WTC11 (cell line): Measurements from ENCODE around the gene RHOT2. TPM values are rescaled to one million over a fixed set of nuclear protein-coding genes. Genes with fewer than 3 reads are reported as not detected.

ENCODE experiments used
- ATAC-seq: fragments of 200-7000 bp; cut with Tn5 transposase; 2 replicates; pipeline ENCODE4 v1.10.0; 2021; ENCODE audit warnings: mild to moderate bottlenecking, moderate library complexity
- CTCF ChIA-PET: fragments of 300-600 bp; sonication (Branson Sonifier 250); formaldehyde crosslinking; loops from one replicate; lab custom pipeline; 2021; ENCODE audit warnings: antibody characterized with exemption; lab: Charles Lee
- POLR2A ChIA-PET: fragments of 350-600 bp; sonication (Branson Sonifier 250); formaldehyde crosslinking; loops from one replicate; lab custom pipeline; 2021; ENCODE audit warnings: antibody characterized with exemption; lab: Charles Lee
- DNase-seq: peaks from one replicate; pipeline ENCODE4 v3.0.0; 2021; ENCODE audit warnings: low spot score
- H3K27ac Mint-ChIP-seq: 2 replicates; pipeline ENCODE4 v1.8.0; 2021; ENCODE audit warnings: mixed read lengths
- H3K27me3 Mint-ChIP-seq: 2 replicates; pipeline ENCODE4 v1.8.0; 2021; ENCODE audit warnings: low read depth, mild to moderate bottlenecking, moderate library complexity, mixed read lengths
- H3K36me3 Mint-ChIP-seq: 2 replicates; pipeline ENCODE4 v1.8.0; 2021; ENCODE audit warnings: mixed read lengths
- H3K4me1 Mint-ChIP-seq: 2 replicates; pipeline ENCODE4 v1.8.0; 2022; ENCODE audit warnings: mixed read lengths
- H3K4me3 Mint-ChIP-seq: 2 replicates; pipeline ENCODE4 v1.8.0; 2021; ENCODE audit warnings: mild to moderate bottlenecking, moderate library complexity, mixed read lengths
- H3K9me3 Mint-ChIP-seq: 2 replicates; pipeline ENCODE4 v1.8.0; 2021; ENCODE audit warnings: mixed read lengths
- ARID4B ChIP-seq: sonication (generic); formaldehyde crosslinking; IDR thresholded peaks from 2 replicates; pipeline ENCODE4 v1.8.0; 2023; ENCODE audit warnings: missing genetic modification reagents, mild to moderate bottlenecking, borderline replicate concordance
- ESRRA ChIP-seq: sonication (generic); formaldehyde crosslinking; IDR thresholded peaks from 2 replicates; pipeline ENCODE4 v1.8.1; 2022; ENCODE audit warnings: mild to moderate bottlenecking, missing genetic modification reagents, borderline replicate concordance
- ETV6 ChIP-seq: sonication (generic); formaldehyde crosslinking; IDR thresholded peaks from 2 replicates; pipeline ENCODE4 v1.8.1; 2022; ENCODE audit warnings: mild to moderate bottlenecking, missing genetic modification reagents
- FOXP1 ChIP-seq: sonication (generic); formaldehyde crosslinking; IDR thresholded peaks from 2 replicates; pipeline ENCODE4 v1.8.0; 2022; ENCODE audit warnings: missing genetic modification reagents, mild to moderate bottlenecking, moderate library complexity, borderline replicate concordance
- GABPB1 ChIP-seq: sonication (generic); formaldehyde crosslinking; IDR thresholded peaks from 2 replicates; pipeline ENCODE4 v1.8.1; 2023; ENCODE audit warnings: mild to moderate bottlenecking, missing genetic modification reagents
- GRHL2 ChIP-seq: fragments of 250-450 bp; sonication (Bioruptor Pico); IDR thresholded peaks from 2 replicates; pipeline ENCODE4 v1.8.0; 2022; ENCODE audit warnings: mild to moderate bottlenecking, moderate library complexity; ENCODE audit not compliant: insufficient replicate concordance, severe bottlenecking
- IRF1 ChIP-seq: sonication (generic); formaldehyde crosslinking; IDR thresholded peaks from 2 replicates; pipeline ENCODE4 v1.8.0; 2023; ENCODE audit warnings: missing genetic modification reagents
- MLX ChIP-seq: sonication (generic); formaldehyde crosslinking; IDR thresholded peaks from 2 replicates; pipeline ENCODE4 v1.8.1; 2023; ENCODE audit warnings: mild to moderate bottlenecking, missing genetic modification reagents, moderate library complexity
- NR1H2 ChIP-seq: sonication (generic); formaldehyde crosslinking; IDR thresholded peaks from 2 replicates; pipeline ENCODE4 v1.9.0; 2021; ENCODE audit warnings: mild to moderate bottlenecking, moderate library complexity, missing genetic modification reagents
- NR3C1 ChIP-seq: sonication (generic); formaldehyde crosslinking; conservative IDR thresholded peaks from 2 replicates; pipeline ENCODE4 v1.8.1; 2023; ENCODE audit warnings: low read depth, mild to moderate bottlenecking, missing genetic modification reagents
- PRDM15 ChIP-seq: sonication (generic); formaldehyde crosslinking; IDR thresholded peaks from 2 replicates; pipeline ENCODE4 v1.8.0; 2022; ENCODE audit warnings: missing genetic modification reagents
- SP1 ChIP-seq: sonication (generic); formaldehyde crosslinking; conservative IDR thresholded peaks from 2 replicates; pipeline ENCODE4 v1.8.1; 2022; ENCODE audit warnings: missing genetic modification reagents
- TEAD4 ChIP-seq: sonication (generic); formaldehyde crosslinking; IDR thresholded peaks from 2 replicates; pipeline ENCODE4 v1.8.0; 2022; ENCODE audit warnings: mild to moderate bottlenecking, missing genetic modification reagents
- USF1 ChIP-seq: sonication (generic); formaldehyde crosslinking; IDR thresholded peaks from 2 replicates; pipeline ENCODE4 v1.8.0; 2022; ENCODE audit warnings: mild to moderate bottlenecking, missing genetic modification reagents
- ZBTB43 ChIP-seq: sonication (generic); formaldehyde crosslinking; IDR thresholded peaks from 2 replicates; pipeline ENCODE4 v1.8.1; 2023; ENCODE audit warnings: mild to moderate bottlenecking, missing genetic modification reagents
- ZMAT4 ChIP-seq: fragments of 250-450 bp; sonication (Bioruptor Pico); IDR thresholded peaks from 2 replicates; pipeline ENCODE4 v1.9.0; 2021; ENCODE audit warnings: mild to moderate bottlenecking
- ZNF138 ChIP-seq: sonication (generic); formaldehyde crosslinking; conservative IDR thresholded peaks from 2 replicates; pipeline ENCODE4 v1.8.1; 2022; ENCODE audit warnings: mild to moderate bottlenecking, moderate library complexity, missing genetic modification reagents
- ZNF232 ChIP-seq: sonication (generic); formaldehyde crosslinking; IDR thresholded peaks from 2 replicates; pipeline ENCODE4 v1.8.0; 2022; ENCODE audit warnings: mild to moderate bottlenecking, missing genetic modification reagents
- ZNF423 ChIP-seq: fragments of 250-450 bp; sonication (Bioruptor Pico); IDR thresholded peaks from 2 replicates; pipeline ENCODE4 v2.1.2; 2022; ENCODE audit warnings: mild to moderate bottlenecking, moderate library complexity
- ZSCAN18 ChIP-seq: fragments of 250-450 bp; sonication (Bioruptor Pico); IDR thresholded peaks from 2 replicates; pipeline ENCODE4 v2.1.2; 2022; ENCODE audit warnings: mild to moderate bottlenecking, moderate library complexity
- total RNA-seq: library from RNA; stranded (reverse); gene quantifications from 3 replicates; pipeline ENCODE4 v1.2.3, GENCODE V29; 2021

Gene RHOT2
- total RNA-seq, 1 experiment from 2014 or later = 285 TPM

GRCh38 chr16:630815-631405 is 37.0 kb upstream of the RHOT2 start, which contains the start of gene WFIKKN1:
Gene WFIKKN1, plus strand, starts transcription at chr16:630985. Its CDS starts 269 bp downstream, at chr16:631254.
- peak; percentile 85 for DNase-seq
- Mint-ChIP-seq H3K4me3 (peak within 1 kb of the TSS; percentile 59), H3K27me3 (no peaks in the 10 kb centered on the region), H3K4me1 (peaks cover 18% of the 10 kb centered on the region), H3K36me3 (peaks cover 3% of the 10 kb centered on the region; the same call in 1 of the 2 replicates), H3K27ac (peak within 1 kb of the TSS; percentile 41), H3K9me3 (no peaks in the 10 kb centered on the region)
- ATAC-seq = peak; percentile 83
- ChIA-PET CTCF (interaction anchor here (0.9 to 2.7 kb wide), 7 partner anchors 9 to 64 kb away, joined by 3 to 18 read pairs (median 4); partner anchors contain the start of genes NHLRC4, RHBDL1 and WDR90), POLR2A (no interaction called here)
- TF ChIP-seq ZNF232 (CRISPR knock-in tag) (peak; percentile 56; the same call in 1 of the 2 replicates), SP1 (CRISPR knock-in tag) (peak; percentile 58), USF1 (CRISPR knock-in tag) (peak; percentile 8; the same call in 1 of the 2 replicates), ARID4B (CRISPR knock-in tag) (peak; percentile 15; the same call in 1 of the 2 replicates), ZNF138 (CRISPR knock-in tag) (0 out of 2 replicates have a peak, but pooled peaks have one; percentile 14), ZBTB43 (CRISPR knock-in tag) (no peak), FOXP1 (CRISPR knock-in tag) (peak; percentile 52; the same call in 1 of the 2 replicates), ZSCAN18 (CRISPR knock-in tag) (no peak), NR3C1 (CRISPR knock-in tag) (0 out of 2 replicates have a peak, but pooled peaks have one; percentile 21), ESRRA (CRISPR knock-in tag) (no peak), TEAD4 (CRISPR knock-in tag) (no peak), GABPB1 (CRISPR knock-in tag) (0 out of 2 replicates have a peak, but pooled peaks have one; percentile 8), ZNF423 (CRISPR knock-in tag) (peak; percentile 48; the same call in 1 of the 2 replicates), PRDM15 (no peak), NR1H2 (CRISPR knock-in tag) (no peak), IRF1 (CRISPR knock-in tag) (no peak), ETV6 (CRISPR knock-in tag) (0 out of 2 replicates have a peak, but pooled peaks have one; percentile 60), GRHL2 (CRISPR knock-in tag) (no peak), ZMAT4 (no peak; the same call in 1 of the 2 replicates), MLX (CRISPR knock-in tag) (no peak)
